ENCODE data around the gene EIF5. TPM values are rescaled to one million over a fixed set of nuclear protein-coding genes. Genes with fewer than 3 reads are reported as not detected.

The EIF5 gene
- total RNA-seq, 1 donor from 2014 or later, result 256 TPM

GRCh38 chr14:103301512-103302354 is 32.3 kb upstream of the EIF5 start:
- Mint-ChIP-seq H3K9me3 (peaks cover 6% of the 10 kb centered on the region), H3K27me3 (ENCODE audit: low read depth) (peaks cover 6% of the 10 kb centered on the region), H3K4me3 (no peak overlapping the region), H3K4me1 (no peaks in the 10 kb centered on the region), H3K27ac (no peak overlapping the region), H3K36me3 (no peaks in the 10 kb centered on the region)
- TF ChIP-seq CTCF (IDR thresholded peaks at IDR 0.05; ENCODE audit: unreplicated experiment), result no peak
- DNase-seq (ENCODE audit: low spot score in 2 of 2, unreplicated experiment in 2 of 2), result no peak

- H3K4me1 Mint-ChIP-seq, result no peaks in the 10 kb centered on the region
- no peak for DNase-seq (ENCODE audit: low spot score in 2 of 2, unreplicated experiment in 2 of 2)
- H3K36me3 Mint-ChIP-seq, result no peaks in the 10 kb centered on the region
- no peak overlapping the region for H3K27ac Mint-ChIP-seq
- peaks cover 6% of the 10 kb centered on the region for H3K27me3 Mint-ChIP-seq (ENCODE audit: low read depth)
- no peak for TF ChIP-seq CTCF (IDR thresholded peaks at IDR 0.05; ENCODE audit: unreplicated experiment)
- no peak overlapping the region for H3K4me3 Mint-ChIP-seq
- peaks cover 12% of the 10 kb centered on the region for H3K9me3 Mint-ChIP-seq
These were observed 31.1 kb upstream of the EIF5 start for GRCh38 chr14:103302966-103303365.

- no peak overlapping the region for H3K27ac Mint-ChIP-seq
- no peaks in the 10 kb centered on the region for H3K4me1 Mint-ChIP-seq
- DNase-seq (ENCODE audit: low spot score in 2 of 2, unreplicated experiment in 2 of 2), result no peak
- H3K27me3 Mint-ChIP-seq (ENCODE audit: low read depth), result peaks cover 6% of the 10 kb centered on the region
- no peak for TF ChIP-seq CTCF (IDR thresholded peaks at IDR 0.05; ENCODE audit: unreplicated experiment)
- peaks cover 12% of the 10 kb centered on the region for H3K9me3 Mint-ChIP-seq
- H3K36me3 Mint-ChIP-seq, result no peaks in the 10 kb centered on the region
- no peak overlapping the region for H3K4me3 Mint-ChIP-seq
These were observed 29.3 kb upstream of the EIF5 start for GRCh38 chr14:103304706-103305105.

GRCh38 chr14:103308717-103309616 is 25.1 kb upstream of the EIF5 start:
- no peaks in the 10 kb centered on the region for H3K4me1 Mint-ChIP-seq
- H3K27ac Mint-ChIP-seq, result no peak overlapping the region
- TF ChIP-seq CTCF (IDR thresholded peaks at IDR 0.05; ENCODE audit: unreplicated experiment), result no peak
- peaks cover 6% of the 10 kb centered on the region for H3K27me3 Mint-ChIP-seq (ENCODE audit: low read depth)
- DNase-seq (ENCODE audit: low spot score in 2 of 2, unreplicated experiment in 2 of 2), result no peak
- H3K4me3 Mint-ChIP-seq, result no peak overlapping the region
- H3K9me3 Mint-ChIP-seq, result peaks cover 12% of the 10 kb centered on the region
- no peaks in the 10 kb centered on the region for H3K36me3 Mint-ChIP-seq

GRCh38 chr14:103310576-103311095 is 23.4 kb upstream of the EIF5 start:
- H3K36me3 Mint-ChIP-seq, result no peaks in the 10 kb centered on the region
- no peak overlapping the region for H3K27ac Mint-ChIP-seq
- H3K27me3 Mint-ChIP-seq (ENCODE audit: low read depth), result peaks cover 1% of the 10 kb centered on the region
- no peak overlapping the region for H3K4me3 Mint-ChIP-seq
- TF ChIP-seq CTCF (IDR thresholded peaks at IDR 0.05; ENCODE audit: unreplicated experiment), result no peak
- H3K4me1 Mint-ChIP-seq, result no peaks in the 10 kb centered on the region
- H3K9me3 Mint-ChIP-seq, result peaks cover 6% of the 10 kb centered on the region
- DNase-seq (ENCODE audit: low spot score in 2 of 2, unreplicated experiment in 2 of 2), result no peak
